GM18526 (cell line): ENCODE measurements around the gene PRB3.

Experiments
- POLR2A ChIP-seq: IDR thresholded peaks from 3 replicates; pipeline ENCODE4 v1.6.1; 2011; ENCODE audit not compliant: insufficient read length; ENCODE audit errors: extremely low read depth

The PRB3 gene

GRCh38 chr12:11269607-11270006 is at the start of gene PRB3:
PRB3 (minus strand) TSS chr12:11269707; CDS start chr12:11269669, 38 bp downstream.
- TF ChIP-seq POLR2A = no peak

- TF ChIP-seq POLR2A = no peak
Observed at GRCh38 chr12:11310336-11310735, 40.8 kb upstream of the PRB3 start, which contains the start of gene PRB4. PRB4 (minus strand) TSS chr12:11310436; CDS start chr12:11310398, 38 bp downstream.

GRCh38 chr12:11307143-11307542 is 37.6 kb upstream of the PRB3 start:
- no peak for TF ChIP-seq POLR2A

- TF ChIP-seq POLR2A = no peak
Observed at GRCh38 chr12:11273449-11273848, 3.9 kb upstream of the PRB3 start.

- TF ChIP-seq POLR2A = no peak
Observed at GRCh38 chr12:11264501-11264900, 5.0 kb downstream of the PRB3 start.

- TF ChIP-seq POLR2A = no peak
Observed at GRCh38 chr12:11246489-11246888, 23.0 kb downstream of the PRB3 start.

GRCh38 chr12:11242656-11243055 is 26.9 kb downstream of the PRB3 start:
- TF ChIP-seq POLR2A = no peak

GRCh38 chr12:11240348-11240930 is 29.1 kb downstream of the PRB3 start:
- TF ChIP-seq POLR2A = no peak

- TF ChIP-seq POLR2A = no peak
Observed at GRCh38 chr12:11238275-11238674, 31.2 kb downstream of the PRB3 start.

- TF ChIP-seq POLR2A = no peak
Observed at GRCh38 chr12:11233532-11233931, 36.0 kb downstream of the PRB3 start.

GRCh38 chr12:11228296-11228879 is 41.1 kb downstream of the PRB3 start:
- TF ChIP-seq POLR2A = no peak

- TF ChIP-seq POLR2A = no peak
Observed at GRCh38 chr12:11227373-11227772, 42.1 kb downstream of the PRB3 start.
